ENCODE measurements around the gene P3H3. TPM values are rescaled to one million over a fixed set of nuclear protein-coding genes. Genes with fewer than 3 reads are reported as not detected.

Gene P3H3
- polyA plus RNA-seq, 1 donor (not counting 4 experiments of a cell fraction or from before 2014, with no cell fraction given) = 3.9 TPM

- Histone ChIP-seq H4K20me1 (ENCODE audit: control insufficient read depth, extremely low read depth, insufficient read depth, low read length) (no peaks in the 10 kb centered on the region), H3K4me3 (ENCODE audit: control insufficient read depth in 2 of 3, extremely low read depth in 1 of 3, insufficient read depth in 2 of 3, low read depth in 1 of 3, low read length in 3 of 3) (no peak overlapping the region), H3K9ac (ENCODE audit: control insufficient read depth, extremely low read depth, insufficient read depth, low read length) (no peak overlapping the region), H3K79me2 (ENCODE audit: control insufficient read depth, insufficient read depth, low read length) (no peaks in the 10 kb centered on the region), H3K9me1 (ENCODE audit: control insufficient read depth, extremely low read depth, insufficient read depth, low read length) (no peaks in the 10 kb centered on the region), H3K27me3 (ENCODE audit: control insufficient read depth, extremely low read depth, insufficient read depth, low read length) (peaks cover 5% of the 10 kb centered on the region), H3K9me3 (ENCODE audit: control insufficient read depth, low read depth, low read length) (no peaks in the 10 kb centered on the region), H3K27ac (ENCODE audit: control insufficient read depth, insufficient read depth, low read length) (no peak overlapping the region), H3K36me3 (ENCODE audit: control insufficient read depth in 2 of 2, extremely low read depth in 1 of 2, insufficient read depth in 2 of 2, low read length in 2 of 2) (no peaks in the 10 kb centered on the region), H3K4me2 (ENCODE audit: control insufficient read depth, extremely low read depth, insufficient read depth, low read depth, low read length) (no peak overlapping the region), H2AFZ (ENCODE audit: control insufficient read depth, low read length) (no peak overlapping the region), H3K4me1 (ENCODE audit: control insufficient read depth, extremely low read depth, insufficient read depth, low read length) (peaks cover under 1% of the 10 kb centered on the region)
- DNase-seq (ENCODE audit: low read depth, low spot score) = no peak
- dilution Hi-C loops (cut with MboI; ENCODE audit: extremely low pct_ligation_motif_present, low sequenced_read_pairs) = no loop called here
- FAIRE-seq = no peak
- TF ChIP-seq CTCF (optimal IDR thresholded peaks at IDR 0.05 in 1 of 3, IDR thresholded peaks at IDR 0.05 in 1 of 3, conservative IDR thresholded peaks at IDR 0.05 in 1 of 3; ENCODE audit: extremely low read depth in 1 of 3, insufficient read depth in 2 of 3, low read length in 3 of 3) = no peak
- TF ChIP-seq EZH2 (IDR thresholded peaks at IDR 0.05; ENCODE audit: low read length) = no peak
Measured at GRCh38 chr12:6783828-6784227, 44.4 kb upstream of the P3H3 start.

GRCh38 chr12:6784296-6784695 is 43.9 kb upstream of the P3H3 start:
- FAIRE-seq (no peak), DNase-seq (ENCODE audit: low read depth, low spot score) (no peak)
- Histone ChIP-seq H2AFZ (ENCODE audit: control insufficient read depth, low read length) (no peak overlapping the region), H3K36me3 (ENCODE audit: control insufficient read depth in 2 of 2, extremely low read depth in 1 of 2, insufficient read depth in 2 of 2, low read length in 2 of 2) (no peaks in the 10 kb centered on the region), H3K9me1 (ENCODE audit: control insufficient read depth, extremely low read depth, insufficient read depth, low read length) (no peaks in the 10 kb centered on the region), H3K4me1 (ENCODE audit: control insufficient read depth, extremely low read depth, insufficient read depth, low read length) (no peaks in the 10 kb centered on the region), H3K9me3 (ENCODE audit: control insufficient read depth, low read depth, low read length) (no peaks in the 10 kb centered on the region), H3K27me3 (ENCODE audit: control insufficient read depth, extremely low read depth, insufficient read depth, low read length) (peaks cover 5% of the 10 kb centered on the region), H4K20me1 (ENCODE audit: control insufficient read depth, extremely low read depth, insufficient read depth, low read length) (no peaks in the 10 kb centered on the region), H3K9ac (ENCODE audit: control insufficient read depth, extremely low read depth, insufficient read depth, low read length) (no peak overlapping the region), H3K79me2 (ENCODE audit: control insufficient read depth, insufficient read depth, low read length) (no peaks in the 10 kb centered on the region), H3K4me3 (ENCODE audit: control insufficient read depth in 2 of 3, extremely low read depth in 1 of 3, insufficient read depth in 2 of 3, low read depth in 1 of 3, low read length in 3 of 3) (no peak overlapping the region), H3K4me2 (ENCODE audit: control insufficient read depth, extremely low read depth, insufficient read depth, low read depth, low read length) (no peak overlapping the region), H3K27ac (ENCODE audit: control insufficient read depth, insufficient read depth, low read length) (no peak overlapping the region)
- TF ChIP-seq CTCF (optimal IDR thresholded peaks at IDR 0.05 in 1 of 3, IDR thresholded peaks at IDR 0.05 in 1 of 3, conservative IDR thresholded peaks at IDR 0.05 in 1 of 3; ENCODE audit: extremely low read depth in 1 of 3, insufficient read depth in 2 of 3, low read length in 3 of 3) = no peak
- TF ChIP-seq EZH2 (IDR thresholded peaks at IDR 0.05; ENCODE audit: low read length) = no peak
- dilution Hi-C loops (cut with MboI; ENCODE audit: extremely low pct_ligation_motif_present, low sequenced_read_pairs) = no loop called here

Measured in keratinocyte (primary cell).